Cardiac fibroblast (primary cell): ENCODE results near the gene PLA2G4F.
"Not testable (repeated sequence)": the region's sequence is repeated elsewhere in the genome, so short reads cannot be mapped to it uniquely, and the experiment has no call there.

Source experiments
- DNase-seq, 2 donors: peaks; one replicate each; pipeline versions ENCODE4 v3.0.0 to v3.0.0-alpha.2; 2010; ENCODE audit warnings: low read depth in 2 of 2
- H3K4me3 ChIP-seq, 2 donors: replicated peaks in 1 of 2; 1 replicate in 1 of 2; 2 replicates in 1 of 2; pipeline ENCODE4 v1.5.1; 2011; ENCODE audit warnings: low read depth in 2 of 2, low read length in 2 of 2, mild to moderate bottlenecking in 2 of 2, moderate library complexity in 1 of 2
- TF ChIP-seq, protein P1 (sequence below): IDR thresholded peaks from one replicate; pipeline ENCODE4 v1.5.1; 2011; ENCODE audit warnings: low read depth, mild to moderate bottlenecking, low read length, inconsistent platforms

The PLA2G4F gene

DNA sequence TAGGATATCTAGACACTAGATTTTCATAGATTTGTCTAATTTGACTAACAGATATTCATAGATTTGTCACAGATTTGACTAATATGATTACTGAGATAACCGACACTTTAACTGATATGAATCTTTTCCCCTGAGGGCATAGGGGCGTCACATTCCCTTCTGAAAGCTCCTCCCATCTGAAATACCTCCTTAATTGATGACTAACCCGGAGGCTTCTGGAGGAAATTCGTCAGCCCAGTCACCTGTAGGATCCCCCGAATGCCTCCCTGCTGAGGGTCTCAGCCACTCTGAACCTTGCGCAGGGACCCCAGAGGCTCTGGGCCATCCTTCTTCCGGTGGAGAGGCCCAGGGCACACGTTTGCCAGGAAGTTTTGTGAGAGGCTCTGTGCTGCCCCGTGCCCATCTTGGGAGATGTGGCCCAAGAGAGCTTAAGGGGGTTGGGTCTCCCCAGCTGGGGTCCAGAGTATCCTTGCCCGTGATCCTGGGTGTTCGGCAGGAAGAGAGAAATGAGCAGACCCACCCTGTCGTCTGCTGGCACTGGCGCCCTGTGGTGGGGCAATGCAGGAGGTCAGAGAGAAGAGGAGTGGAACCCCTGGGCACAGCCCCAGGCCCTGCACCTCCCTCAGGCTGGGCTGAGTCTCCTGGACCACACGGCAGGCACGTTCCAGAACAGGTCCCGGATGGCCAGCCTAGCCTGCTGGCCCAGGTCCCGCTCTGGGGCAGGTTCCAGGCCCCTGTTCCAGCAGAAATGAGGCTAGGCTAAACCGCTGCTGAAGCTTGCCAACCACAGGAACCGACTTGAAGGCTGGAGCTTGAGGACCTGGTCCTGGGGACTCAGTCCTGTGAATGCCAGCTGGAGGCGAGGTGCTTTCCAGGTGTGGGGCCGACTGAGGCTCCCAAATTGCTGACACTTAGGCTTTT, 63.8 kb downstream of the PLA2G4F start:
- TF ChIP-seq, protein P1, sequence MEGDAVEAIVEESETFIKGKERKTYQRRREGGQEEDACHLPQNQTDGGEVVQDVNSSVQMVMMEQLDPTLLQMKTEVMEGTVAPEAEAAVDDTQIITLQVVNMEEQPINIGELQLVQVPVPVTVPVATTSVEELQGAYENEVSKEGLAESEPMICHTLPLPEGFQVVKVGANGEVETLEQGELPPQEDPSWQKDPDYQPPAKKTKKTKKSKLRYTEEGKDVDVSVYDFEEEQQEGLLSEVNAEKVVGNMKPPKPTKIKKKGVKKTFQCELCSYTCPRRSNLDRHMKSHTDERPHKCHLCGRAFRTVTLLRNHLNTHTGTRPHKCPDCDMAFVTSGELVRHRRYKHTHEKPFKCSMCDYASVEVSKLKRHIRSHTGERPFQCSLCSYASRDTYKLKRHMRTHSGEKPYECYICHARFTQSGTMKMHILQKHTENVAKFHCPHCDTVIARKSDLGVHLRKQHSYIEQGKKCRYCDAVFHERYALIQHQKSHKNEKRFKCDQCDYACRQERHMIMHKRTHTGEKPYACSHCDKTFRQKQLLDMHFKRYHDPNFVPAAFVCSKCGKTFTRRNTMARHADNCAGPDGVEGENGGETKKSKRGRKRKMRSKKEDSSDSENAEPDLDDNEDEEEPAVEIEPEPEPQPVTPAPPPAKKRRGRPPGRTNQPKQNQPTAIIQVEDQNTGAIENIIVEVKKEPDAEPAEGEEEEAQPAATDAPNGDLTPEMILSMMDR: no peak
- H3K4me3 ChIP-seq: no peak overlapping the region
- no peak for DNase-seq

DNA sequence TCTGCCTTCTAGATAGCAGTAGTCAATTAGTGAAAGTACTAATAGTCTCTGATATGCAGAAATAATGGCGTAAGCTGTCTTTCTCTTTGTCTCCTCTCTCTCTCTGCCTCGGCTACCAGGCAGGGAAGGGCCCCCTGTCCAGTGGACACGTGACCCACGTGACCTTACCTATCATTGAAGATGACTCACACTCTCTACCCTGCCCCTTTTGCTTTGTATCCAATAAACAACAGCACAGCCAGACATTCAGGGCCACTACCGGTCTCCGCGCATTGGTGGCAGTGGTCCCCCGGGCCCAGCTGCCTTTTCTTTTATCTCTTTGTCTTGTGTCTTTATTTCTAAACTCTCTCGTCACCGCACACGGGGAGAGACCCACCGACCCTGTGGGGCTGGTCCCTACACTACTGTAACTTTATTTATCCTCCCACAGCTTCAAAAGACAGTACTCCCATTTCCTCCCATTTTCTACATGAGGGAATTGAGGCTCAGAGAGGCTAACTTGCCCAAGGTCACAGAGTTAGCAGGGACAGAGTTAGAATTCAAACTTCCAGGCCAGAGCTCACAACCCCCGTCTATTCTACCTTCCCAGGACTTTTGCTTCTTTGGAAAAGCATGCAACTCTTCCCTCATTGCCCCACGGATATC, 64.6 kb downstream of the PLA2G4F start:
- H3K4me3 ChIP-seq: not testable (repeated sequence)

DNA sequence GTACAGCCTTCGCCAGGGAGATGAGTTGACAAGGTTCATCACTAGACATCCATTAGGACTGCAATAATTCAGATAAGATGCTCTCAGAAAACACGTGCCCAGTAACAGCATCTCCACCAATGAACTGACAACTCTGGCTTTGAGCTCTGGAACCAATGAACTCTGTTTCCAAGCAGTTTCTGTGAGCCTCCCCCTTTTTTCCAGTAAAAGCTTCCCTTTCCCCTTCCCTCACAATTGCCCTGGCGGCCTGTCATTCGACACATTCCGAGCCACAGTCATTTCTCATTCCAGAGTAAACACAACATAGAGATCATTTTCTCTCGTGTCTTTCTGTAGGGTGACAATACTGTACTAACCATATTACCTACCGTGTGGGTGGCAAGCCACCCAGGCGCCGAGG, 65.7 kb downstream of the PLA2G4F start:
- TF ChIP-seq, protein P1: no peak
- no peak for DNase-seq

More for the DNA sequence above, 64.6 kb downstream of the PLA2G4F start:
- DNase-seq: not testable (repeated sequence)

DNA sequence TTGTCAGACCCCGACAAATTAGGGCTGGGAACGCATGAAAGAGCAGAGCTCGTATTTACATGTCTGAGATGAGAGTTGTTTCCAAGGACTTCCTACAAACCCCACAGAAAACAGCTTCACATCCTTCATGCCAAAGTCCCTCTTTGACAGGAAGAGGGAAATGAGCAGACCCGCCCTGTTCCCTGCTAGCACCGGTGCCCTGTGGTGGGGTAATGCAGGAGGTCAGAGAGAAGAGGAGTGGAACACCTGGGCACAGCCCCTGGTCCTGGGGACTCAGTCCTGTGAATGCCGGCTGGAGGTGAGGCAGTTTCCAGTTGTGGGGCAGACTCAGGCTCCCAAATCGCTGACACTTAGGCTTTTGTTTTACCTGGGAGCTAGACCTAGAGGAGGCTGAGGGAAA, 66.1 kb downstream of the PLA2G4F start:
- DNase-seq: no peak
- H3K4me3 ChIP-seq: no peak overlapping the region
- TF ChIP-seq, protein P1: no peak

More for the DNA sequence above, 65.7 kb downstream of the PLA2G4F start:
- H3K4me3 ChIP-seq: no peak overlapping the region

DNA sequence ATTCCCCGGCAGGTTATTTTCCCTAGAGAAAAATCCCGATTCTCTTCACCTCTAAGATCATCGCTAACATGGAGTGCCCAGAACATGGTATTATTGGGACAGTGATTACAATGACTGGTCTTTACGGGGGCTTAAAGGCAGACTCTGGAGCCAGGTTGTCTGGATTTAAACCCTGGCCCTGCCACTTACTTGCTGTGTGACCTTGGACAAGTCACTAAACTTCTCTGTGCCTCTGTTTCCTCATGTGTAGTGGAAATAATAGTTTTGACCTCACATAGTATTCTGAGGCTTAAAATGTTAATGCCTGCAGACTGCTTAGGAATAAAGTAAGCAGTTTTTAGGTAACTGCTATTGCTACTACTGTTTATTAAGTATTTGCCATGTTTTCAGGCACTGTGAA, 66.5 kb downstream of the PLA2G4F start:
- DNase-seq: no peak
- TF ChIP-seq, protein P1: no peak
- no peak overlapping the region for H3K4me3 ChIP-seq
